ENCODE data around the gene APOC4. TPM values are rescaled to one million over a fixed set of nuclear protein-coding genes. Genes with fewer than 3 reads are reported as not detected.

The APOC4 gene
- polyA plus RNA-seq, 2 of the 4 experiments (the other 2 are of a cell fraction): not detected

DNA sequence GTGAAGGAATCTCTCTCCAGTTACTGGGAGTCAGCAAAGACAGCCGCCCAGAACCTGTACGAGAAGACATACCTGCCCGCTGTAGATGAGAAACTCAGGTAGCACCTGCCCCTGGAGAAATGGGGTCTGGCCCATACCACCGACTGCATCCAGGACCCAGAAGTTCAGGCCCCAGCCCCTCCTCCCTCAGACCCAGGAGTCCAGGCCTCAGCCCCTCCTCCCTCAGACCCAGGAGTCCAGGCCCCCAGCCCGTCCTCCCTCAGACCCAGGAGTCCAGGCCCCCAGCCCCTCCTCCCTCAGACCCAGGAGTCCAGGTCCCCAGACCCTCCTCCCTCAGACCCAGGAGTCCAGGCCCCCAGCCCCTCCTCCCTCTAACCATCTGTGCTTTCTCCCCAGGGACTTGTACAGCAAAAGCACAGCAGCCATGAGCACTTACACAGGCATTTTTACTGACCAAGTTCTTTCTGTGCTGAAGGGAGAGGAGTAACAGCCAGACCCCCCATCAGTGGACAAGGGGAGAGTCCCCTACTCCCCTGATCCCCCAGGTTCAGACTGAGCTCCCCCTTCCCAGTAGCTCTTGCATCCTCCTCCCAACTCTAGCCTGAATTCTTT, 6.8 kb downstream of the APOC4 start:
- no peak overlapping the region for H3K4me3 ChIP-seq
- H3K4me2 ChIP-seq: no peak overlapping the region
- no peak for ATAC-seq
- no peaks in the 10 kb centered on the region for H3K9me3 ChIP-seq
- TF ChIP-seq RFX5 (IDR thresholded peaks at IDR 0.05) (no peak), POLR2A (IDR thresholded peaks at IDR 0.05; ENCODE audit: low read length) (no peak), NFE2L2 (conservative IDR thresholded peaks at IDR 0.05; ENCODE audit: low read length) (no peak), CBX8 (IDR thresholded peaks at IDR 0.05) (no peak), JUNB (IDR thresholded peaks at IDR 0.05) (no peak), HOXA7 (CRISPR knock-in tag; IDR thresholded peaks at IDR 0.05) (no peak), MYC (IDR thresholded peaks at IDR 0.05; ENCODE audit: borderline replicate concordance, low read length) (no peak), FOSL2 (IDR thresholded peaks at IDR 0.05) (no peak), FOSL2 (CRISPR knock-in tag; IDR thresholded peaks at IDR 0.05) (no peak), FOSB (CRISPR knock-in tag; IDR thresholded peaks at IDR 0.05) (no peak), ZC3H11A (IDR thresholded peaks at IDR 0.05) (no peak), FOXS1 (CRISPR knock-in tag; IDR thresholded peaks at IDR 0.05) (no peak), CHD2 (IDR thresholded peaks at IDR 0.05; ENCODE audit: low read length, partially characterized antibody) (no peak), NPAS2 (CRISPR knock-in tag; IDR thresholded peaks at IDR 0.05; ENCODE audit: borderline replicate concordance) (no peak), TP53 (CRISPR knock-in tag; IDR thresholded peaks at IDR 0.05) (no peak)
- TF ChIP-seq, protein P1, sequence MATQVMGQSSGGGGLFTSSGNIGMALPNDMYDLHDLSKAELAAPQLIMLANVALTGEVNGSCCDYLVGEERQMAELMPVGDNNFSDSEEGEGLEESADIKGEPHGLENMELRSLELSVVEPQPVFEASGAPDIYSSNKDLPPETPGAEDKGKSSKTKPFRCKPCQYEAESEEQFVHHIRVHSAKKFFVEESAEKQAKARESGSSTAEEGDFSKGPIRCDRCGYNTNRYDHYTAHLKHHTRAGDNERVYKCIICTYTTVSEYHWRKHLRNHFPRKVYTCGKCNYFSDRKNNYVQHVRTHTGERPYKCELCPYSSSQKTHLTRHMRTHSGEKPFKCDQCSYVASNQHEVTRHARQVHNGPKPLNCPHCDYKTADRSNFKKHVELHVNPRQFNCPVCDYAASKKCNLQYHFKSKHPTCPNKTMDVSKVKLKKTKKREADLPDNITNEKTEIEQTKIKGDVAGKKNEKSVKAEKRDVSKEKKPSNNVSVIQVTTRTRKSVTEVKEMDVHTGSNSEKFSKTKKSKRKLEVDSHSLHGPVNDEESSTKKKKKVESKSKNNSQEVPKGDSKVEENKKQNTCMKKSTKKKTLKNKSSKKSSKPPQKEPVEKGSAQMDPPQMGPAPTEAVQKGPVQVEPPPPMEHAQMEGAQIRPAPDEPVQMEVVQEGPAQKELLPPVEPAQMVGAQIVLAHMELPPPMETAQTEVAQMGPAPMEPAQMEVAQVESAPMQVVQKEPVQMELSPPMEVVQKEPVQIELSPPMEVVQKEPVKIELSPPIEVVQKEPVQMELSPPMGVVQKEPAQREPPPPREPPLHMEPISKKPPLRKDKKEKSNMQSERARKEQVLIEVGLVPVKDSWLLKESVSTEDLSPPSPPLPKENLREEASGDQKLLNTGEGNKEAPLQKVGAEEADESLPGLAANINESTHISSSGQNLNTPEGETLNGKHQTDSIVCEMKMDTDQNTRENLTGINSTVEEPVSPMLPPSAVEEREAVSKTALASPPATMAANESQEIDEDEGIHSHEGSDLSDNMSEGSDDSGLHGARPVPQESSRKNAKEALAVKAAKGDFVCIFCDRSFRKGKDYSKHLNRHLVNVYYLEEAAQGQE (IDR thresholded peaks at IDR 0.05): no peak
- TF ChIP-seq, protein P2, sequence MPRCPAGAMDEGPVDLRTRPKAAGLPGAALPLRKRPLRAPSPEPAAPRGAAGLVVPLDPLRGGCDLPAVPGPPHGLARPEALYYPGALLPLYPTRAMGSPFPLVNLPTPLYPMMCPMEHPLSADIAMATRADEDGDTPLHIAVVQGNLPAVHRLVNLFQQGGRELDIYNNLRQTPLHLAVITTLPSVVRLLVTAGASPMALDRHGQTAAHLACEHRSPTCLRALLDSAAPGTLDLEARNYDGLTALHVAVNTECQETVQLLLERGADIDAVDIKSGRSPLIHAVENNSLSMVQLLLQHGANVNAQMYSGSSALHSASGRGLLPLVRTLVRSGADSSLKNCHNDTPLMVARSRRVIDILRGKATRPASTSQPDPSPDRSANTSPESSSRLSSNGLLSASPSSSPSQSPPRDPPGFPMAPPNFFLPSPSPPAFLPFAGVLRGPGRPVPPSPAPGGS (IDR thresholded peaks at IDR 0.05): no peak
- TF ChIP-seq, protein P3, sequence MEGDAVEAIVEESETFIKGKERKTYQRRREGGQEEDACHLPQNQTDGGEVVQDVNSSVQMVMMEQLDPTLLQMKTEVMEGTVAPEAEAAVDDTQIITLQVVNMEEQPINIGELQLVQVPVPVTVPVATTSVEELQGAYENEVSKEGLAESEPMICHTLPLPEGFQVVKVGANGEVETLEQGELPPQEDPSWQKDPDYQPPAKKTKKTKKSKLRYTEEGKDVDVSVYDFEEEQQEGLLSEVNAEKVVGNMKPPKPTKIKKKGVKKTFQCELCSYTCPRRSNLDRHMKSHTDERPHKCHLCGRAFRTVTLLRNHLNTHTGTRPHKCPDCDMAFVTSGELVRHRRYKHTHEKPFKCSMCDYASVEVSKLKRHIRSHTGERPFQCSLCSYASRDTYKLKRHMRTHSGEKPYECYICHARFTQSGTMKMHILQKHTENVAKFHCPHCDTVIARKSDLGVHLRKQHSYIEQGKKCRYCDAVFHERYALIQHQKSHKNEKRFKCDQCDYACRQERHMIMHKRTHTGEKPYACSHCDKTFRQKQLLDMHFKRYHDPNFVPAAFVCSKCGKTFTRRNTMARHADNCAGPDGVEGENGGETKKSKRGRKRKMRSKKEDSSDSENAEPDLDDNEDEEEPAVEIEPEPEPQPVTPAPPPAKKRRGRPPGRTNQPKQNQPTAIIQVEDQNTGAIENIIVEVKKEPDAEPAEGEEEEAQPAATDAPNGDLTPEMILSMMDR (IDR thresholded peaks at IDR 0.05): no peak
- H3K27ac ChIP-seq: no peak overlapping the region
- ChIA-PET POLR2A (no interaction called here), CTCF (interaction anchor here (0.7 to 8.3 kb wide), 5 partner anchors 22 to 225 kb away, joined by 3 to 303 read pairs (median 3); partner anchors contain the start of genes APOC1 and APOE)
- H3K4me1 ChIP-seq: peaks cover 4% of the 10 kb centered on the region
- FAIRE-seq: no peak
- 86% methylated on average over 4 of the region's 5 CpGs for WGBS (ENCODE audit: missing lambda C conversion rate)
- no peak for DNase-seq (ENCODE audit: low read depth in 1 of 2, low spot score in 1 of 2)

DNA sequence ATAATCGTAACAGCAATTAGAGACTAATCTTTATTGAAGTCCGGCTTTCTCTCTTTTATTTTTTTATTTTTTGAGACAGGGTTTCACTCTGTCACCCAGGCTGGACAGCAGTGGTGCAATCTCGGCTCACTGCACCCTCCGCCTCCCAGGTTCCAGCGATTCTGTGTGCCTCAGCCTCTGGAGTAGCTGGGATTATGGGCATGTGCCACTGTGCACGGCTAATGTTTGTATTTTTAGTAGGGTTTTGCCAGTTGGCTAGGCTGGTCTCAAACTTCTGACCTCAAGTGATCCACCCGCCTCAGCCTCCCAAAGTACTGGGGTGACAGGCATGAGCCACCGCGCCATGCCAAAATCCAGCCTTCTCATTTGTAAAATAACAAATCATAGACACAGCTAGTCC, 7.5 kb downstream of the APOC4 start:
- CTCF ChIA-PET: interaction anchor here (0.7 to 8.3 kb wide), 5 partner anchors 12 to 226 kb away, joined by 3 to 303 read pairs (median 4); partner anchors contain the start of genes APOC1 and APOE
- no peak for DNase-seq (ENCODE audit: low read depth in 1 of 2, low spot score in 1 of 2)
- 87% methylated on average over 9 of the region's 9 CpGs for WGBS (ENCODE audit: missing lambda C conversion rate)
- FAIRE-seq: no peak
- no peak overlapping the region for H3K4me3 ChIP-seq
- peaks cover 7% of the 10 kb centered on the region for H3K4me1 ChIP-seq
- POLR2A ChIA-PET: no interaction called here
- no peak overlapping the region for H3K4me2 ChIP-seq
- no peak for TF ChIP-seq ZSCAN20 (CRISPR knock-in tag; IDR thresholded peaks at IDR 0.05)
- ATAC-seq: no peak
- no peak overlapping the region for H3K27ac ChIP-seq
- H3K9me3 ChIP-seq: no peaks in the 10 kb centered on the region

All from A549 (cell line).